HAP-1 (cell line): ENCODE data around the gene FMNL2.
A peak's percentile ranks its signal among the peaks of the same experiment; 100 is the strongest.

Source experiments
- DNase-seq, 2 experiments: peaks; one replicate each; pipeline ENCODE4 v3.0.0-alpha.2; 2016 to 2020; ENCODE audit warnings: low spot score in 2 of 2
- H3K27me3 ChIP-seq: fragments of 250-450 bp; sonication (Bioruptor Pico); 2 replicates; pipeline ENCODE4 v1.5.1; 2020; ENCODE audit warnings: low read depth, mild to moderate bottlenecking, moderate library complexity
- H3K36me3 ChIP-seq: fragments of 250-450 bp; sonication (Bioruptor Pico); replicated peaks from 2 replicates; pipeline ENCODE4 v1.5.1; 2020; ENCODE audit warnings: mild to moderate bottlenecking
- H3K4me1 ChIP-seq: fragments of 250-450 bp; sonication (Bioruptor Pico); 2 replicates; pipeline ENCODE4 v1.5.1; 2020; ENCODE audit warnings: mild to moderate bottlenecking
- H3K4me3 ChIP-seq: fragments of 250-450 bp; sonication (Bioruptor Pico); 2 replicates; pipeline ENCODE4 v1.5.1; 2020; ENCODE audit warnings: mild to moderate bottlenecking, moderate library complexity
- H3K9me3 ChIP-seq: fragments of 250-450 bp; sonication (Bioruptor Pico); 2 replicates; pipeline ENCODE4 v1.5.1; 2020; ENCODE audit warnings: mild to moderate bottlenecking, moderate library complexity
- in situ Hi-C: fragments of 300-500 bp; cut with MboI; formaldehyde crosslinking; loops from 3 replicates; pipeline ENCODE4 v1.14.3; 2020; ENCODE audit warnings: low sequenced_read_pairs, inconsistent platforms, mixed read lengths

Gene FMNL2

GRCh38 chr2:152499331-152499816 lies 164.4 kb downstream of the FMNL2 start:
- H3K4me3 ChIP-seq, result no peak overlapping the region
- DNase-seq, result no peak

GRCh38 chr2:152499896-152500735 lies 165.1 kb downstream of the FMNL2 start:
- in situ Hi-C loops, result no loop called here
- Histone ChIP-seq H3K4me1 (peaks cover 6% of the 10 kb centered on the region), H3K4me3 (no peak overlapping the region), H3K36me3 (no peaks in the 10 kb centered on the region), H3K9me3 (no peaks in the 10 kb centered on the region), H3K27me3 (no peaks in the 10 kb centered on the region)
- no peak for DNase-seq

More at GRCh38 chr2:152499331-152499816, 164.4 kb downstream of the FMNL2 start:
- peaks cover 10% of the 10 kb centered on the region for H3K4me1 ChIP-seq
- in situ Hi-C loops, result no loop called here
- H3K27me3 ChIP-seq, result no peaks in the 10 kb centered on the region
- no peaks in the 10 kb centered on the region for H3K9me3 ChIP-seq
- H3K36me3 ChIP-seq, result no peaks in the 10 kb centered on the region

GRCh38 chr2:152500772-152501171 lies 165.8 kb downstream of the FMNL2 start:
- Histone ChIP-seq H3K36me3 (no peaks in the 10 kb centered on the region), H3K9me3 (no peaks in the 10 kb centered on the region), H3K4me3 (no peak overlapping the region), H3K4me1 (peaks cover 6% of the 10 kb centered on the region), H3K27me3 (no peaks in the 10 kb centered on the region)
- no peak for DNase-seq
- in situ Hi-C loops, result no loop called here

- H3K36me3 ChIP-seq, result no peaks in the 10 kb centered on the region
- in situ Hi-C loops, result no loop called here
Measured at GRCh38 chr2:152501666-152502065, 166.7 kb downstream of the FMNL2 start.

GRCh38 chr2:152504618-152505017 lies 169.6 kb downstream of the FMNL2 start:
- Histone ChIP-seq H3K4me3 (no peak overlapping the region), H3K9me3 (no peaks in the 10 kb centered on the region), H3K4me1 (peaks cover 12% of the 10 kb centered on the region), H3K36me3 (no peaks in the 10 kb centered on the region), H3K27me3 (no peaks in the 10 kb centered on the region)
- no peak for DNase-seq
- in situ Hi-C loops, result no loop called here

More at GRCh38 chr2:152501666-152502065, 166.7 kb downstream of the FMNL2 start:
- H3K4me3 ChIP-seq, result no peak overlapping the region
- no peak for DNase-seq
- H3K9me3 ChIP-seq, result no peaks in the 10 kb centered on the region
- peaks cover 6% of the 10 kb centered on the region for H3K4me1 ChIP-seq
- H3K27me3 ChIP-seq, result no peaks in the 10 kb centered on the region

- in situ Hi-C loops, result no loop called here
- no peaks in the 10 kb centered on the region for H3K27me3 ChIP-seq
- no peak overlapping the region for H3K4me3 ChIP-seq
- DNase-seq, result no peak
- H3K4me1 ChIP-seq, result peaks cover 12% of the 10 kb centered on the region
- no peaks in the 10 kb centered on the region for H3K36me3 ChIP-seq
- H3K9me3 ChIP-seq, result no peaks in the 10 kb centered on the region
Measured at GRCh38 chr2:152505495-152505906, 170.5 kb downstream of the FMNL2 start.

- Histone ChIP-seq H3K4me3 (no peak overlapping the region), H3K36me3 (no peaks in the 10 kb centered on the region), H3K27me3 (no peaks in the 10 kb centered on the region), H3K4me1 (peaks cover 5% of the 10 kb centered on the region), H3K9me3 (no peaks in the 10 kb centered on the region)
- no peak for DNase-seq
- in situ Hi-C loops, result no loop called here
Measured at GRCh38 chr2:152506843-152507242, 171.9 kb downstream of the FMNL2 start.

GRCh38 chr2:152507907-152508306 lies 172.9 kb downstream of the FMNL2 start:
- H3K9me3 ChIP-seq, result no peaks in the 10 kb centered on the region
- H3K36me3 ChIP-seq, result no peaks in the 10 kb centered on the region
- peaks cover 5% of the 10 kb centered on the region for H3K4me1 ChIP-seq
- H3K27me3 ChIP-seq, result no peaks in the 10 kb centered on the region
- H3K4me3 ChIP-seq, result no peak overlapping the region
- in situ Hi-C loops, result no loop called here
- no peak for DNase-seq

GRCh38 chr2:152508446-152508845 lies 173.5 kb downstream of the FMNL2 start:
- Histone ChIP-seq H3K4me1 (peaks cover 5% of the 10 kb centered on the region), H3K27me3 (no peaks in the 10 kb centered on the region), H3K4me3 (no peak overlapping the region), H3K9me3 (no peaks in the 10 kb centered on the region), H3K36me3 (no peaks in the 10 kb centered on the region)
- peak in 1 of 2 experiments; percentile 21 for DNase-seq
- in situ Hi-C loops, result no loop called here

GRCh38 chr2:152509772-152510491 lies 175.0 kb downstream of the FMNL2 start:
- Histone ChIP-seq H3K36me3 (no peaks in the 10 kb centered on the region), H3K4me1 (peaks cover 5% of the 10 kb centered on the region), H3K9me3 (no peaks in the 10 kb centered on the region), H3K4me3 (no peak overlapping the region), H3K27me3 (no peaks in the 10 kb centered on the region)
- in situ Hi-C loops, result no loop called here
- DNase-seq, result no peak

- Histone ChIP-seq H3K27me3 (no peaks in the 10 kb centered on the region), H3K4me3 (no peak overlapping the region), H3K36me3 (no peaks in the 10 kb centered on the region), H3K9me3 (no peaks in the 10 kb centered on the region), H3K4me1 (peaks cover 5% of the 10 kb centered on the region)
- in situ Hi-C loops, result no loop called here
- no peak for DNase-seq
Measured at GRCh38 chr2:152510621-152511020, 175.6 kb downstream of the FMNL2 start.

- in situ Hi-C loops, result no loop called here
- Histone ChIP-seq H3K4me1 (peaks cover 5% of the 10 kb centered on the region), H3K36me3 (no peaks in the 10 kb centered on the region), H3K27me3 (no peaks in the 10 kb centered on the region), H3K9me3 (no peaks in the 10 kb centered on the region), H3K4me3 (no peak overlapping the region)
- DNase-seq, result no peak
Measured at GRCh38 chr2:152511981-152512380, 177.0 kb downstream of the FMNL2 start.

GRCh38 chr2:152513029-152513428 lies 178.1 kb downstream of the FMNL2 start:
- Histone ChIP-seq H3K4me3 (no peak overlapping the region), H3K27me3 (no peaks in the 10 kb centered on the region), H3K36me3 (no peaks in the 10 kb centered on the region), H3K4me1 (peaks cover 5% of the 10 kb centered on the region), H3K9me3 (no peaks in the 10 kb centered on the region)
- in situ Hi-C loops, result no loop called here
- DNase-seq, result no peak

- in situ Hi-C loops, result no loop called here
- H3K36me3 ChIP-seq, result no peaks in the 10 kb centered on the region
- H3K9me3 ChIP-seq, result no peaks in the 10 kb centered on the region
- no peak overlapping the region for H3K4me3 ChIP-seq
- no peak for DNase-seq
- H3K27me3 ChIP-seq, result no peaks in the 10 kb centered on the region
- peaks cover 5% of the 10 kb centered on the region; the same call in 1 of the 2 replicates for H3K4me1 ChIP-seq
Measured at GRCh38 chr2:152513681-152514080, 178.7 kb downstream of the FMNL2 start.
